ENCODE results near the gene NXPE1.

- no peak for TF ChIP-seq CTCF (optimal IDR thresholded peaks at IDR 0.05 in 1 of 3, IDR thresholded peaks at IDR 0.05 in 1 of 3, conservative IDR thresholded peaks at IDR 0.05 in 1 of 3; ENCODE audit: extremely low read depth in 1 of 3, insufficient read depth in 2 of 3, low read length in 3 of 3)
- TF ChIP-seq EZH2 (IDR thresholded peaks at IDR 0.05; ENCODE audit: low read length), result no peak
Observed at GRCh38 chr11:114524122-114524521, 35.6 kb downstream of the NXPE1 start.

Measured in keratinocyte (primary cell).